T-cell (primary cell): ENCODE measurements around the gene LITAFD. TPM values are rescaled to one million over a fixed set of nuclear protein-coding genes. Genes with fewer than 3 reads are reported as not detected.

Experiments used
- ATAC-seq, 4 experiments: fragments of 200-7000 bp in 3 of 4; fragments of 150-1000 bp in 1 of 4; cut with Tn5 transposase; replicated peaks in 1 of 4; 1 replicate in 3 of 4; 2 replicates in 1 of 4; pipeline ENCODE4 v1.10.0; 2021; ENCODE audit warnings: moderate library complexity in 3 of 4, mild to moderate bottlenecking in 2 of 4, moderate number of reproducible peaks in 1 of 4
- CTCF ChIA-PET, 2 donors: fragments of 300-600 bp; sonication (Branson Sonifier 250); formaldehyde crosslinking; loops; one replicate each; lab custom pipeline; 2022; ENCODE audit warnings: antibody characterized with exemption in 2 of 2; lab: Charles Lee
- POLR2A ChIA-PET, 2 donors: fragments of 300-600 bp; sonication (Branson Sonifier 250); formaldehyde crosslinking; loops; one replicate each; lab custom pipeline; 2022; ENCODE audit warnings: antibody characterized with exemption in 2 of 2; lab: Charles Lee
- DNase-seq, 35 experiments: peaks; one replicate each; pipeline versions ENCODE4 v3.0.0 to v3.0.0-alpha.2; 2013 to 2023
- H3K27ac ChIP-seq: one replicate; pipeline ENCODE4 v1.5.1; 2013; ENCODE audit warnings: low read length
- H3K27me3 ChIP-seq, 2 experiments: replicated peaks in 1 of 2; 1 replicate in 1 of 2; 2 replicates in 1 of 2; pipeline versions ENCODE4 v1.6.1 to v1.7.0; 2013; ENCODE audit warnings: low read length in 1 of 2, mixed read lengths in 1 of 2; ENCODE audit not compliant: control insufficient read depth in 2 of 2, insufficient read depth in 2 of 2; ENCODE audit errors: extremely low read depth in 1 of 2
- H3K36me3 ChIP-seq, 2 donors: 1 replicate in 1 of 2; 2 replicates in 1 of 2; pipeline versions ENCODE4 v1.6.1 to v1.7.0; 2013; ENCODE audit warnings: low read length in 1 of 2; ENCODE audit not compliant: control insufficient read depth in 2 of 2, insufficient read depth in 1 of 2; ENCODE audit errors: extremely low read depth in 1 of 2
- H3K4me1 ChIP-seq, 2 experiments: 1 replicate in 1 of 2; 2 replicates in 1 of 2; pipeline versions ENCODE4 v1.6.1 to v1.7.0; 2013; ENCODE audit warnings: low read length in 2 of 2, mixed read lengths in 1 of 2; ENCODE audit not compliant: insufficient read depth in 2 of 2, control insufficient read depth in 1 of 2; ENCODE audit errors: extremely low read depth in 1 of 2
- H3K4me3 ChIP-seq, 2 donors: 1 replicate in 1 of 2; 2 replicates in 1 of 2; pipeline versions ENCODE4 v1.5.1 to v1.7.0; 2013; ENCODE audit warnings: mild to moderate bottlenecking in 2 of 2, low read length in 1 of 2, moderate library complexity in 1 of 2; ENCODE audit not compliant: control insufficient read depth in 1 of 2; ENCODE audit errors: extremely low read depth in 1 of 2
- H3K9me3 ChIP-seq: 2 replicates; pipeline ENCODE4 v1.7.0; 2013
- H3K27ac Mint-ChIP-seq, 2 donors: one replicate each; pipeline ENCODE4 v1.8.0; 2020 to 2021; ENCODE audit warnings: mild to moderate bottlenecking in 2 of 2, mixed read lengths in 2 of 2
- H3K27me3 Mint-ChIP-seq, 2 donors: one replicate each; pipeline ENCODE4 v1.8.0; 2021 to 2022; ENCODE audit warnings: mixed read lengths in 2 of 2
- H3K36me3 Mint-ChIP-seq: one replicate; pipeline ENCODE4 v1.8.0; 2021; ENCODE audit warnings: mixed read lengths
- H3K4me1 Mint-ChIP-seq, 3 donors: one replicate each; pipeline ENCODE4 v1.8.0; 2020 to 2022; ENCODE audit warnings: mixed read lengths in 3 of 3, mild to moderate bottlenecking in 1 of 3
- H3K4me3 Mint-ChIP-seq, 3 donors: one replicate each; pipeline ENCODE4 v1.8.0; 2020 to 2022; ENCODE audit warnings: mild to moderate bottlenecking in 3 of 3, mixed read lengths in 3 of 3, moderate library complexity in 3 of 3
- H3K9me3 Mint-ChIP-seq, 3 donors: one replicate each; pipeline ENCODE4 v1.8.0; 2020 to 2022; ENCODE audit warnings: mixed read lengths in 3 of 3
- WGBS: methylation state at CpG from one replicate; pipeline ENCODE4 v1.1.5; 2013; ENCODE audit warnings: missing lambda C conversion rate; ENCODE audit not compliant: insufficient coverage; 5-methylcytosine and 5-hydroxymethylcytosine counted together
- total RNA-seq, 35 experiments: library from RNA in 6 of 35; stranded (reverse) in 6 of 35; fragments of 120-200 nt in 1 of 35; gene quantifications; one replicate each; pipeline versions ENCODE4 v1.2.1 to v1.2.4 and lab custom pipeline; 2013 to 2026

The LITAFD gene
- total RNA-seq, 5 donors from 2014 or later (not counting 1 experiment from before 2014, with no cell fraction given), result not detected

GRCh38 chr16:8854298-8854948 is 27.7 kb upstream of the LITAFD start:
- Mint-ChIP-seq H3K4me1 (peaks cover 38 to 51% (median 40%) of the 10 kb centered on the region in 3 donors), H3K4me3 (no peak overlapping the region), H3K27me3 (no peaks in the 10 kb centered on the region), H3K9me3 (no peaks in the 10 kb centered on the region), H3K36me3 (peaks cover 30% of the 10 kb centered on the region), H3K27ac (peak overlapping the region in 1 of 2 donors; percentile 16)
- POLR2A ChIA-PET, result interaction anchor here in 1 of 2 donors (1.1 kb wide), 1 partner anchor 11 kb away, joined by 6 read pairs; no protein-coding TSS in a partner anchor
- CTCF ChIA-PET, result interaction anchor here in 1 of 2 donors (0.6 kb wide), 1 partner anchor 54 kb away, joined by 4 read pairs; no protein-coding TSS in a partner anchor
- DNase-seq, result no peak
- Histone ChIP-seq H3K9me3 (no peaks in the 10 kb centered on the region), H3K4me3 (no peak overlapping the region), H3K27ac (no peak overlapping the region), H3K4me1 (peaks cover 0 to 15% of the 10 kb centered on the region in 2 experiments), H3K36me3 (peaks cover 10 to 46% of the 10 kb centered on the region in 2 donors), H3K27me3 (no peaks in the 10 kb centered on the region)
- ATAC-seq, result no peak
- 84% methylated on average over 4 of the region's 9 CpGs for WGBS

- ATAC-seq (no peak), DNase-seq (no peak)
- 96% methylated on average over 11 of the region's 11 CpGs for WGBS
- Mint-ChIP-seq H3K4me3 (no peak overlapping the region), H3K36me3 (peaks cover 26% of the 10 kb centered on the region), H3K4me1 (peaks cover 32 to 45% (median 35%) of the 10 kb centered on the region in 3 donors), H3K27ac (peak overlapping the region; percentile 52), H3K27me3 (no peaks in the 10 kb centered on the region), H3K9me3 (no peaks in the 10 kb centered on the region)
- H3K27me3 ChIP-seq, result no peaks in the 10 kb centered on the region
- no peak overlapping the region for H3K4me3 ChIP-seq
- H3K27ac ChIP-seq, result no peak overlapping the region
- CTCF ChIA-PET, result interaction anchor here in 1 of 2 donors (0.6 kb wide), 1 partner anchor 55 kb away, joined by 4 read pairs; no protein-coding TSS in a partner anchor
- POLR2A ChIA-PET, result interaction anchor here in 1 of 2 donors (1.1 kb wide), 1 partner anchor 11 kb away, joined by 6 read pairs; no protein-coding TSS in a partner anchor
- peaks cover 6 to 40% of the 10 kb centered on the region in 2 donors for H3K36me3 ChIP-seq
- peaks cover 0 to 13% of the 10 kb centered on the region in 2 experiments for H3K4me1 ChIP-seq
- H3K9me3 ChIP-seq, result no peaks in the 10 kb centered on the region
These were observed 26.9 kb upstream of the LITAFD start for GRCh38 chr16:8855051-8855786.

GRCh38 chr16:8855972-8856371 is 26.2 kb upstream of the LITAFD start:
- Mint-ChIP-seq H3K4me3 (no peak overlapping the region), H3K36me3 (peaks cover 26% of the 10 kb centered on the region), H3K4me1 (peaks cover 24 to 38% (median 29%) of the 10 kb centered on the region in 3 donors), H3K27me3 (no peaks in the 10 kb centered on the region), H3K9me3 (no peaks in the 10 kb centered on the region), H3K27ac (peak overlapping the region in 1 of 2 donors; percentile 52)
- DNase-seq (no peak), ATAC-seq (no peak)
- Histone ChIP-seq H3K4me1 (peaks cover 0 to 8% of the 10 kb centered on the region in 2 experiments), H3K4me3 (no peak overlapping the region), H3K36me3 (peaks cover 6 to 38% of the 10 kb centered on the region in 2 donors), H3K9me3 (no peaks in the 10 kb centered on the region), H3K27ac (no peak overlapping the region), H3K27me3 (no peaks in the 10 kb centered on the region)
- WGBS, result 73% methylated on average over 4 of the region's 5 CpGs
- POLR2A ChIA-PET, result no interaction called here
- CTCF ChIA-PET, result no interaction called here

- Mint-ChIP-seq H3K4me3 (no peak overlapping the region), H3K4me1 (peaks cover 28 to 34% (median 29%) of the 10 kb centered on the region in 3 donors), H3K27me3 (no peaks in the 10 kb centered on the region), H3K9me3 (no peaks in the 10 kb centered on the region), H3K36me3 (peaks cover 21% of the 10 kb centered on the region), H3K27ac (peak overlapping the region in 1 of 2 donors; percentile 28)
- ATAC-seq (no peak), DNase-seq (no peak)
- Histone ChIP-seq H3K27ac (no peak overlapping the region), H3K4me1 (peaks cover 2 to 14% of the 10 kb centered on the region in 2 experiments), H3K36me3 (peaks cover 10 to 30% of the 10 kb centered on the region in 2 donors), H3K27me3 (no peaks in the 10 kb centered on the region), H3K9me3 (no peaks in the 10 kb centered on the region), H3K4me3 (no peak overlapping the region)
- ChIA-PET CTCF (interaction anchor here (0.6 kb wide), 2 partner anchors 38 to 42 kb away, joined by 3 to 7 read pairs; no protein-coding TSS in a partner anchor), POLR2A (no interaction called here)
- WGBS, result 94% methylated on average over 25 of the region's 31 CpGs
These were observed 22.9 kb upstream of the LITAFD start for GRCh38 chr16:8858994-8859912.

- no peaks in the 10 kb centered on the region for H3K9me3 Mint-ChIP-seq
- ChIA-PET POLR2A (no interaction called here), CTCF (no interaction called here)
- Histone ChIP-seq H3K27me3 (no peaks in the 10 kb centered on the region), H3K4me1 (peaks cover 6 to 22% of the 10 kb centered on the region in 2 experiments), H3K4me3 (no peak overlapping the region), H3K9me3 (no peaks in the 10 kb centered on the region), H3K36me3 (peaks cover 10 to 26% of the 10 kb centered on the region in 2 donors), H3K27ac (no peak overlapping the region)
- H3K36me3 Mint-ChIP-seq, result peaks cover 17% of the 10 kb centered on the region
- H3K4me1 Mint-ChIP-seq, result peaks cover 30 to 36% (median 34%) of the 10 kb centered on the region in 3 donors
- H3K27ac Mint-ChIP-seq, result no peak overlapping the region
- DNase-seq (no peak), ATAC-seq (no peak)
- no peaks in the 10 kb centered on the region for H3K27me3 Mint-ChIP-seq
- no peak overlapping the region for H3K4me3 Mint-ChIP-seq
- WGBS, result 86% methylated on average over 19 of the region's 25 CpGs
These were observed 22.0 kb upstream of the LITAFD start for GRCh38 chr16:8859913-8860881.
